ENCODE measurements around the gene POLR3E. TPM values are rescaled to one million over a fixed set of nuclear protein-coding genes. Genes with fewer than 3 reads are reported as not detected.
A peak's percentile ranks its signal among the peaks of the same experiment; 100 is the strongest.

POLR3E gene
- total and polyA plus RNA-seq, 3 experiments from 2014 or later: 14.9 to 116 (median 103) TPM

GRCh38 chr16:22324787-22325597 is 27.8 kb downstream of the POLR3E start:
- peak overlapping the region in 1 of 8 donors; percentile 50 for H3K27ac Mint-ChIP-seq
- Histone ChIP-seq H3K27me3 (ENCODE audit: insufficient read depth, low read length, poor library complexity, severe bottlenecking) (no peaks in the 10 kb centered on the region), H3K9me3 (ENCODE audit: low read length) (no peaks in the 10 kb centered on the region), H3K36me3 (ENCODE audit: insufficient read depth, low read length) (peaks cover 57% of the 10 kb centered on the region), H3K4me3 (ENCODE audit: low read length) (no peak overlapping the region), H3K4me1 (ENCODE audit: insufficient read depth, low read length) (peaks cover 4% of the 10 kb centered on the region), H3K27ac (ENCODE audit: low read depth, low read length) (no peak overlapping the region)
- peak overlapping the region in 1 of 7 donors; percentile 86 for H3K4me3 Mint-ChIP-seq
- peaks cover 5 to 92% (median 13%) of the 10 kb centered on the region in 3 donors for H3K36me3 Mint-ChIP-seq
- DNase-seq: no peak
- ChIA-PET POLR2A (no interaction called here), CTCF (no interaction called here)
- H3K4me1 Mint-ChIP-seq: peaks cover 5 to 25% (median 9%) of the 10 kb centered on the region in 3 donors
- no peaks in the 10 kb centered on the region for H3K27me3 Mint-ChIP-seq
- no peaks in the 10 kb centered on the region for H3K9me3 Mint-ChIP-seq

- Histone ChIP-seq H3K4me3 (ENCODE audit: low read length) (no peak overlapping the region), H3K27me3 (ENCODE audit: insufficient read depth, low read length, poor library complexity, severe bottlenecking) (no peaks in the 10 kb centered on the region), H3K27ac (ENCODE audit: low read depth, low read length) (no peak overlapping the region), H3K4me1 (ENCODE audit: insufficient read depth, low read length) (peaks cover 4% of the 10 kb centered on the region), H3K36me3 (ENCODE audit: insufficient read depth, low read length) (peaks cover 56% of the 10 kb centered on the region), H3K9me3 (ENCODE audit: low read length) (no peaks in the 10 kb centered on the region)
- Mint-ChIP-seq H3K4me3 (no peak overlapping the region), H3K9me3 (no peaks in the 10 kb centered on the region), H3K4me1 (peaks cover 5 to 29% (median 7%) of the 10 kb centered on the region in 3 donors), H3K36me3 (peaks cover 5 to 95% (median 15%) of the 10 kb centered on the region in 3 donors), H3K27ac (peak overlapping the region in 1 of 8 donors; percentile 50), H3K27me3 (no peaks in the 10 kb centered on the region)
- DNase-seq: no peak
- ChIA-PET CTCF (no interaction called here), POLR2A (no interaction called here)
These were observed 28.6 kb downstream of the POLR3E start for GRCh38 chr16:22325598-22326368.

- H3K4me3 ChIP-seq (ENCODE audit: low read length): no peak overlapping the region
- no peak overlapping the region for H3K27ac ChIP-seq (ENCODE audit: low read depth, low read length)
- Mint-ChIP-seq H3K36me3 (peaks cover 1 to 94% (median 9%) of the 10 kb centered on the region in 3 donors), H3K27me3 (no peaks in the 10 kb centered on the region), H3K4me1 (peaks cover 1 to 24% (median 2%) of the 10 kb centered on the region in 3 donors), H3K9me3 (no peaks in the 10 kb centered on the region), H3K27ac (peak overlapping the region in 2 of 8 donors; percentile 17 to 66), H3K4me3 (no peak overlapping the region)
- no peaks in the 10 kb centered on the region for H3K27me3 ChIP-seq (ENCODE audit: insufficient read depth, low read length, poor library complexity, severe bottlenecking)
- ChIA-PET POLR2A (no interaction called here), CTCF (no interaction called here)
- no peak for DNase-seq
- H3K36me3 ChIP-seq (ENCODE audit: insufficient read depth, low read length): peaks cover 53% of the 10 kb centered on the region
- H3K9me3 ChIP-seq (ENCODE audit: low read length): no peaks in the 10 kb centered on the region
- peaks cover 4% of the 10 kb centered on the region for H3K4me1 ChIP-seq (ENCODE audit: insufficient read depth, low read length)
These were observed 29.1 kb downstream of the POLR3E start for GRCh38 chr16:22326369-22326652.

GRCh38 chr16:22326771-22327445 is 29.7 kb downstream of the POLR3E start:
- Histone ChIP-seq H3K4me3 (ENCODE audit: low read length) (no peak overlapping the region), H3K4me1 (ENCODE audit: insufficient read depth, low read length) (no peaks in the 10 kb centered on the region), H3K9me3 (ENCODE audit: low read length) (no peaks in the 10 kb centered on the region), H3K27ac (ENCODE audit: low read depth, low read length) (no peak overlapping the region), H3K27me3 (ENCODE audit: insufficient read depth, low read length, poor library complexity, severe bottlenecking) (no peaks in the 10 kb centered on the region), H3K36me3 (ENCODE audit: insufficient read depth, low read length) (peaks cover 48% of the 10 kb centered on the region)
- Mint-ChIP-seq H3K27me3 (no peaks in the 10 kb centered on the region), H3K4me1 (peaks cover 0 to 21% (median 0%) of the 10 kb centered on the region in 3 donors), H3K27ac (peak overlapping the region in 3 of 8 donors; percentile 50 to 74 (median 66)), H3K9me3 (no peaks in the 10 kb centered on the region), H3K4me3 (no peak overlapping the region), H3K36me3 (peaks cover 5 to 95% (median 11%) of the 10 kb centered on the region in 3 donors)
- ChIA-PET POLR2A (no interaction called here), CTCF (interaction anchor here (0.6 kb wide), 1 partner anchor 88 kb away, joined by 3 read pairs; no protein-coding TSS in a partner anchor)
- DNase-seq: no peak

GRCh38 chr16:22327446-22327775 is 30.2 kb downstream of the POLR3E start:
- H3K27me3 Mint-ChIP-seq: no peaks in the 10 kb centered on the region
- Histone ChIP-seq H3K9me3 (ENCODE audit: low read length) (no peaks in the 10 kb centered on the region), H3K4me3 (ENCODE audit: low read length) (no peak overlapping the region), H3K36me3 (ENCODE audit: insufficient read depth, low read length) (peaks cover 50% of the 10 kb centered on the region), H3K27ac (ENCODE audit: low read depth, low read length) (no peak overlapping the region), H3K27me3 (ENCODE audit: insufficient read depth, low read length, poor library complexity, severe bottlenecking) (no peaks in the 10 kb centered on the region), H3K4me1 (ENCODE audit: insufficient read depth, low read length) (no peaks in the 10 kb centered on the region)
- DNase-seq: no peak
- ChIA-PET POLR2A (no interaction called here), CTCF (interaction anchor here (0.6 kb wide), 1 partner anchor 88 kb away, joined by 3 read pairs; no protein-coding TSS in a partner anchor)
- H3K9me3 Mint-ChIP-seq: no peaks in the 10 kb centered on the region
- peaks cover 8 to 98% (median 14%) of the 10 kb centered on the region in 3 donors for H3K36me3 Mint-ChIP-seq
- peaks cover 0 to 21% (median 2%) of the 10 kb centered on the region in 3 donors for H3K4me1 Mint-ChIP-seq
- peak overlapping the region in 5 of 8 donors; percentile 11 to 74 (median 38) for H3K27ac Mint-ChIP-seq
- H3K4me3 Mint-ChIP-seq: peak overlapping the region in 1 of 7 donors; percentile 54

DNA sequence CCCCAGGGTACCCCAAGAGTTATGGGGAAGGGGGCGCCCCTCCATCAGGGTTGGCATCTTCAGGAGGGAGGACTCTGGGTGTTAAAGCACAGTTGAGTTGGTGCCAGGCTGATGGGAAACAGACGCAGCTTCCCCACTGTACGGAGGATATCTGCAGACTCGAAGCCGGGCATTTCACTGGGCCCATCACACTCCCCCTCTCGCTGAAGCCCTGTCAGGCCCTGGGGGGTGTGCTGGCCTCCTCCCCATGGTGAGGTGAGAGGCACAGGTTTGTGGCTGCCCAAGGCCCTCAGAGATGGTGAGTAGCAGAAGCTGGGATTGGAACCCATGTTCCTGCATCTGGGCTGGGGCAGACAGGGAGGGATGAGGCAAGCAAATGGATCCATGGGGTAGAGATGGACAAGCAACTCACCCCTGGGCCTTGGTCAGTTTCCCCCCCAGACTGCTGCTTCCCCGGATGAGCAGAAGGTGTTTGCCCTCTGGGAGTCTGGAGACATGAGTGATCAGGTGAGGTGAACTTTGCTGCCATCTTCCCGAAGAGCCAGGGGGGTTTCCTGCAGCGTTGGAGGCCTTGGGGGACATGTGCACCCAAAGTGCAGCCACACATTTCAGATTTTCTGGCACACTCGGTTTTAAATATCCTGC is 31.0 kb downstream of the POLR3E start:
- Histone ChIP-seq H3K36me3 (ENCODE audit: insufficient read depth, low read length) (peaks cover 52% of the 10 kb centered on the region), H3K4me1 (ENCODE audit: insufficient read depth, low read length) (no peaks in the 10 kb centered on the region), H3K9me3 (ENCODE audit: low read length) (no peaks in the 10 kb centered on the region), H3K27me3 (ENCODE audit: insufficient read depth, low read length, poor library complexity, severe bottlenecking) (no peaks in the 10 kb centered on the region), H3K4me3 (ENCODE audit: low read length) (no peak overlapping the region), H3K27ac (ENCODE audit: low read depth, low read length) (no peak overlapping the region)
- Mint-ChIP-seq H3K27ac (peak overlapping the region in 4 of 8 donors; percentile 11 to 74 (median 52)), H3K36me3 (peaks cover 11 to 93% (median 14%) of the 10 kb centered on the region in 3 donors), H3K9me3 (no peaks in the 10 kb centered on the region), H3K4me1 (peaks cover 0 to 21% (median 2%) of the 10 kb centered on the region in 3 donors), H3K4me3 (no peak overlapping the region), H3K27me3 (no peaks in the 10 kb centered on the region)
- ChIA-PET CTCF (no interaction called here), POLR2A (no interaction called here)
- no peak for DNase-seq

- Histone ChIP-seq H3K36me3 (ENCODE audit: insufficient read depth, low read length) (peaks cover 51% of the 10 kb centered on the region), H3K4me3 (ENCODE audit: low read length) (no peak overlapping the region), H3K9me3 (ENCODE audit: low read length) (no peaks in the 10 kb centered on the region), H3K27ac (ENCODE audit: low read depth, low read length) (no peak overlapping the region), H3K27me3 (ENCODE audit: insufficient read depth, low read length, poor library complexity, severe bottlenecking) (no peaks in the 10 kb centered on the region), H3K4me1 (ENCODE audit: insufficient read depth, low read length) (no peaks in the 10 kb centered on the region)
- ChIA-PET POLR2A (no interaction called here), CTCF (interaction anchor here (1.5 to 1.7 kb wide), 2 partner anchors 9 to 28 kb away, joined by 3 to 6 read pairs; no protein-coding TSS in a partner anchor)
- peak overlapping the region in 4 of 8 donors; percentile 12 to 83 (median 26) for H3K27ac Mint-ChIP-seq
- DNase-seq: no peak
- peaks cover 4 to 25% (median 5%) of the 10 kb centered on the region in 3 donors for H3K4me1 Mint-ChIP-seq
- H3K36me3 Mint-ChIP-seq: peaks cover 21 to 93% (median 22%) of the 10 kb centered on the region in 3 donors
- H3K9me3 Mint-ChIP-seq: no peaks in the 10 kb centered on the region
- H3K4me3 Mint-ChIP-seq: no peak overlapping the region
- no peaks in the 10 kb centered on the region for H3K27me3 Mint-ChIP-seq
These were observed 32.0 kb downstream of the POLR3E start for GRCh38 chr16:22329199-22329695.
